ENCODE data around the gene SMIM23. TPM values are rescaled to one million over a fixed set of nuclear protein-coding genes. Genes with fewer than 3 reads are reported as not detected.

SMIM23 gene
- not detected in 2 replicates for total RNA-seq

GRCh38 chr5:171785517-171785916 is at the start of gene SMIM23:
Gene SMIM23 (plus strand): TSS chr5:171785817. CDS start chr5:171785872, 55 bp downstream.

Other genes starting within 250 kb of the SMIM23 start
- gene FBXW11, start 220.8 kb downstream of the SMIM23 start, total RNA-seq: 48.1 and 66.9 TPM in 2 replicates

All from subcutaneous preadipocyte (primary cell).